ACHN (cell line): Measurements from ENCODE around the gene SLC16A6.
"Not testable (repeated sequence)": the region's sequence is repeated elsewhere in the genome, so short reads cannot be mapped to it uniquely, and the experiment has no call there.

Experiments
- DNase-seq: peaks from one replicate; pipeline ENCODE4 v3.0.0-alpha.2; 2015
- in situ Hi-C: cut with HindIII; loops from 2 replicates; pipeline ENCODE4 v1.10.0; 2017; ENCODE audit warnings: low sequenced_read_pairs, low pct_ligation_motif_present, low pct_unique_long_range_greater_than_20kb

The SLC16A6 gene

DNA sequence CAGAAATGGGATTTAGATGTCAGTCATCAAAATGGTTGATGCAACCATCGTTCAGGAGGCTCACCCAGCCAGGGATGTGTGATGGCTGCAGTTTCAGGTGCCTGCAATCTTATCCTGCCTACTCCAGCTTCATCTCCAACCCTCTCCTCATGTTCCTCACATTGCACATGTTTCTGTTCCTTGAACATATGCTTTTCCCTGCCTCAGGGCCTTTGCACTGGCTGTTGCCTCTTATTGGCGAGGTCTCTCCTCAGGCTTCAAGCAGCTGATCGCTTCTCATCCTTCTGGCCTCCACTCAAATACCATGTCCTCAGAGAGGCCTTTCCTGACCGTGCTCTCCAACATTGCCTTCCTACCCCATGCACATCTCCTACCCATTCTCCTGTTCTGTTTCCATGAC lies 25.0 kb upstream of the SLC16A6 start:
- in situ Hi-C loops, result no loop called here
- no peak for DNase-seq

DNA sequence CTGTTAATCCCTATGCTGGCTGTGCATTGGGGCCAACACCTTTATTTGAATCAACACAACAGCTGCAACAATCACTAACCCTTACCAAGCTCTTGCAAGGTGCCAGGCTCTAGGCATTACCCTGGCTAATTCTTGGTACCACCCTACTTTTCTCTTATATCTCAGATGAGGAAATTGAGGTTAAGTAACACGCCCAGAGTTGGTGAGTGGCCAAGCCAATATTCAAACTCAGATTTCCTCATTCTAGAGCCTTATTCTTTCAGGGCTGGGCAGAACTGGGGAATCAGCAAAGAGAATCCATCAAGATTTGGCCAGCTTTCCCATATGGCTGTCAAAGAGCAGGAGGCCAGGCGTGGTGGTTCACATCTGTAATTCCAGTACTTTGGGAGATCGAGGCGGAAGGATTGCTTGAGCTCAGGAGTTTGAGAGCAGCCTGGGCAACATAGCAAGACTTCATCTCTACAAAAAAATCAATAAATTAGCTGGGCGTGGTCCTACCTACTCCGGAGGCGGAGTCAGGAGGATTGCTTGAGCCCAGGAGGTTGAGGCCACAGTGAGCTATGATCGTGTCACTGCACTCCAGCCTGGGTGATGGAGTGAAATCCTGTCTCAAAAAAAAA lies 24.1 kb upstream of the SLC16A6 start:
- no peak for DNase-seq
- in situ Hi-C loops, result no loop called here

DNA sequence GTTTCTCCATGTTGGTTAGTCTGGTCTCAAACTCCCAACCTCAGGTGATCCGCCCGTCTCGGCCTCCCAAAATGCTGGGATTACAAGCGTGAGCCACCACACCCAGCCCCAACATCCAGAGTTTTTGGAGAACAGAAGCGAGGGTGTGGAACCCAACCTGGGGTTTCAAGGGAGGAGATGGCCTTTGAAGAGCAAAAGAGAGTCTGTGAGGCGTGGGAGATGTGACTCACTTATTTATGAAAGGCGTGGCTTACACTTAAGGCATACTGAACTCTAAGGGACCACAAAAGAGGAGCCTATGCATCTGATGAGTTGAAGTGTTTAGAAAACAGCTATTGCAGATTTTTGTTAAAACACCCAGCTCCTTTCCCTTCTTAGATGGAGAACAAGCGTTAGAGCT lies 19.2 kb upstream of the SLC16A6 start:
- no peak for DNase-seq
- in situ Hi-C loops, result no loop called here

- in situ Hi-C loops, DNase-seq: not testable (repeated sequence)
Measured at GRCh38 chr17:68309066-68309670, 18.2 kb upstream of the SLC16A6 start.

DNA sequence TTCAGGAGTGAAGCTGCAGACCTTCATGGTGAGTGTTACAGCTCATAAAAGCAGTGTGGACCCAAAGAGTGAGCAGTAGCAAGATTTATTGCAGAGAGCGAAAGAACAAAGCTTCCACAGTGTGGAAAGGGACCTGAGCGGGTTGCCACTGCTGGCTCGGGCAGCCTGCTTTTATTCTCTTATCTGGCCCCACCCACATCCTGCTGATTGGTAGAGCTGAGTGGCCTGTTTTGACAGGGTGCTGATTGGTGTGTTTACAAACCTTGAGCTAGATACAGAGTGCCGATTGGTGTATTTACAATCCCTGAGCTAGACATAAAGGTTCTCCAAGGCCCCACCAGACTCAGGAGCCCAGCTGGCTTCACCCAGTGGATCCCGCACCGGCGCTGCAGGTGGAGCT lies 17.6 kb upstream of the SLC16A6 start:
- not testable (repeated sequence) for DNase-seq

GRCh38 chr17:68307443-68307842 lies 16.5 kb upstream of the SLC16A6 start:
- in situ Hi-C loops, result no loop called here
- DNase-seq, result no peak

More for the DNA sequence above, 17.6 kb upstream of the SLC16A6 start:
- in situ Hi-C loops, result not testable (repeated sequence)

- no peak for DNase-seq
- in situ Hi-C loops, result no loop called here
Measured at GRCh38 chr17:68306819-68307218, 15.9 kb upstream of the SLC16A6 start.

- in situ Hi-C loops, result no loop called here
- no peak for DNase-seq
Measured at GRCh38 chr17:68305142-68305541, 14.2 kb upstream of the SLC16A6 start.

DNA sequence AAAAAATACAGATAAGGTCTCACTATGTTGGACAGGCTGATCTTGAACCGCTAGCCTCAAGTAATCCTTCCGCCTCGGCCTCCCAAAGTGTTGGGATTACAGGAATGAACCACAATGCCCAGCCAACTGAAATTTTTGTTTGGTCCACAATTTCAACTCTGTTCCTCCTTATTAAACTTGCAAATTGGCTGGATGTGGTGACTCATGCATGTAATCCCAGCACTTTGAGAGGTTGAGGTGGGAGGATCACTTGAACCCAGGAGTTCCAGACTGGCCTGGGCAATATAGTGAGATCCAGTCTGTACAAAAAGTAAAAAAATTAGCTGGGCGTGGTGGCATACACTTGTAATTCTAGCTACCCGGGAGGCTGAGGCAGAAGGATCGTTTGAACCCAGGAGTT lies 13.8 kb upstream of the SLC16A6 start:
- in situ Hi-C loops, result no loop called here

DNA sequence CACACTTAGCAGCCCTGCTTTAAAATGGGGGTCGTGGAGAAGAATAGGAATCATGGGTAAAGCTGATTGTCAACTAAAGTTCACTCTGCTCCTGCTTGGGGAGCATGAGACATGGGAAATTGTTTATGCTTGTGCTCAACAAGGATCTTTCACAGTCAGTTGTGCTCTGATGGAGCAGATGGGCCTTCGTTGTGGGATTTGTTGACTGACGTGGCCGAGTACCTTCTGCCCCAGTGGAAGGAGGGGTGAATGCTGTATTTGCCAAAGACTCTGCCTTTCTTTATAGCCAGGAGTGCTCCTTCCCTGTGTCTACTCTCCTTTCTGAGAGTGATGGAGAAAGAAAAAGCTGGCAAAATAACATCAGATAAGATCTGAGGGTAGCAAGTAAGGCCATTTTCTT lies 11.7 kb upstream of the SLC16A6 start:
- in situ Hi-C loops, result no loop called here
- DNase-seq, result no peak

More for the DNA sequence above, 13.8 kb upstream of the SLC16A6 start:
- DNase-seq, result no peak

DNA sequence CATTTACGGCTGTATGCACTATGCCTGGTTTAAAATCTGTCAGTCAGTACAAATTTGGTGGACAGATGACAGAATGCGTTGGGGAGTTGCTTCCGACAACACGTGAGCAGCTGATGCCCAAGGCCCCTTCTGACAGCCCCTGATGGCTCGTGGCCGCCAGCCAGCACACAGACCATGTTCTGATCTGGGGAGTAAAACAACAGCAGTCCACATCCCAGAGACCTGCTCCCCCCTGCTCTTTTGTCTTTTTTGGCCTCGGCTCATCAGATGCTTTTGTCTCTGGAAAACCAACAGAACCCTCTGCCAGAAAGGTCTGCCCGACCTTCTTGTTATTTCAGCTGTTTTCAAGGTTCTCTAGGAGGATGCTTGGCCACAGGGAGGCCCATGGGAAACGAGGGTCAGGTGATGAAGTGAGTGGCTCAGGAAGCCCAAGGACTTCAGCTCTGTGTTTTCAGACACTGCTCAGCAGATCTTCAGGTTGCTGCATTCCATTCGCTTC lies 11.2 kb upstream of the SLC16A6 start:
- in situ Hi-C loops, result no loop called here
- no peak for DNase-seq

GRCh38 chr17:68301438-68301959 lies 10.6 kb upstream of the SLC16A6 start:
- DNase-seq, result no peak
- in situ Hi-C loops, result no loop called here

DNA sequence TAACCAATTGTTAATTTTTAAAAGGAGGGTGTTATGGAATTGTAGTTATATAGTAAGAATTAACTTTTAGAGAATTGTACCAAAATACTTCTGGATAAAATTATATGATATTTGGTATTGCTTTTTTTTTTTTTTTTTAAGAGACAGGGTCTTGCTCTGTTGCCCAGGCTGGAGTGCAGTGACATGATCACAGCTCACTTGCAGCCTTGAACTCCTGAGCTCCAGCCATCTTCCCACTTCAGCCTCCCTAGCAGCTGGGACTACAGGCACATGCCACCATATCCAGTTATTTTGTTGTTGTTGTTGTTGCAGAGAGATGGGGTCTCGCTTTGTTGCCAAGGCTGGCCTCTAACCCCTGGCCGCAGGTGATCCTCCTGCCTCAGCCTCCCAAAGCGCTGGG lies 8.9 kb upstream of the SLC16A6 start:
- no peak for DNase-seq
- in situ Hi-C loops, result no loop called here

- DNase-seq, result no peak
- in situ Hi-C loops, result no loop called here
Measured at GRCh38 chr17:68298601-68299000, 7.7 kb upstream of the SLC16A6 start.

GRCh38 chr17:68297195-68297594 lies 6.3 kb upstream of the SLC16A6 start:
- in situ Hi-C loops, result no loop called here
- DNase-seq, result no peak

- in situ Hi-C loops, result no loop called here
Measured at GRCh38 chr17:68296217-68297191, 5.6 kb upstream of the SLC16A6 start.

GRCh38 chr17:68295086-68295485 lies 4.2 kb upstream of the SLC16A6 start:
- in situ Hi-C loops, result no loop called here
- DNase-seq, result no peak

More at GRCh38 chr17:68296217-68297191, 5.6 kb upstream of the SLC16A6 start:
- no peak for DNase-seq

GRCh38 chr17:68294617-68295016 lies 3.7 kb upstream of the SLC16A6 start:
- in situ Hi-C loops, result no loop called here
- no peak for DNase-seq

- in situ Hi-C loops, result no loop called here
- no peak for DNase-seq
Measured at GRCh38 chr17:68294196-68294555, 3.2 kb upstream of the SLC16A6 start.
